Smooth muscle cell (in vitro differentiated cells): ENCODE results near the gene SYNDIG1. TPM values are rescaled to one million over a fixed set of nuclear protein-coding genes. Genes with fewer than 3 reads are reported as not detected.

Experiments used
- DNase-seq: peaks from one replicate; lab custom pipeline; 2025; ENCODE audit not compliant: unreplicated experiment; lab: John Stamatoyannopoulos, UW
- H2AFZ ChIP-seq: fragments of 200-600 bp; sonication (generic); 2 replicates; pipeline ENCODE4 v1.6.0; 2016; ENCODE audit warnings: antibody characterized with exemption, low read depth, mild to moderate bottlenecking
- H3F3A ChIP-seq: fragments of 200-600 bp; sonication (generic); 2 replicates; pipeline ENCODE4 v1.6.0; 2017; ENCODE audit warnings: antibody characterized with exemption, low read depth
- H3K27ac ChIP-seq: fragments of 200-600 bp; sonication (generic); 2 replicates; pipeline ENCODE4 v1.5.1; 2016; ENCODE audit warnings: low read depth, mild to moderate bottlenecking
- H3K27me3 ChIP-seq: fragments of 200-600 bp; sonication (generic); 2 replicates; pipeline ENCODE4 v1.6.1; 2016; ENCODE audit warnings: low read depth, mild to moderate bottlenecking
- H3K36me3 ChIP-seq: fragments of 200-600 bp; sonication (generic); 2 replicates; pipeline ENCODE4 v1.5.1; 2016; ENCODE audit warnings: low read depth
- H3K4me1 ChIP-seq: fragments of 200-600 bp; sonication (generic); 2 replicates; pipeline ENCODE4 v1.5.1; 2016; ENCODE audit warnings: low read depth
- H3K4me2 ChIP-seq: fragments of 200-600 bp; sonication (generic); 2 replicates; pipeline ENCODE4 v1.6.0; 2016; ENCODE audit warnings: mild to moderate bottlenecking
- H3K4me3 ChIP-seq: fragments of 200-600 bp; sonication (generic); 2 replicates; pipeline ENCODE4 v1.5.1; 2016; ENCODE audit warnings: mild to moderate bottlenecking
- H3K79me2 ChIP-seq: fragments of 200-600 bp; sonication (generic); 2 replicates; pipeline ENCODE4 v1.6.0; 2016; ENCODE audit warnings: low read depth, mild to moderate bottlenecking
- H3K9ac ChIP-seq: fragments of 200-600 bp; sonication (generic); 2 replicates; pipeline ENCODE4 v1.6.0; 2016; ENCODE audit warnings: low read depth
- H3K9me3 ChIP-seq: fragments of 200-600 bp; sonication (generic); replicated peaks from 2 replicates; pipeline ENCODE4 v1.5.1; 2016; ENCODE audit warnings: low read depth
- H4K20me1 ChIP-seq: fragments of 200-600 bp; sonication (generic); 2 replicates; pipeline ENCODE4 v1.6.0; 2016; ENCODE audit warnings: low read depth
- CTCF ChIP-seq: fragments of 200-600 bp; sonication (generic); IDR thresholded peaks from 2 replicates; pipeline ENCODE4 v1.5.1; 2017; ENCODE audit warnings: borderline replicate concordance, mild to moderate bottlenecking, antibody characterized with exemption; ENCODE audit not compliant: insufficient read depth, poor library complexity, severe bottlenecking
- WGBS: methylation state at CpG from one replicate; pipeline ENCODE4 v1.1.7; 2016; ENCODE audit warnings: low lambda C conversion rate; 5-methylcytosine and 5-hydroxymethylcytosine counted together
- polyA plus RNA-seq: library from polyadenylated mRNA; unstranded; fragments of >200 nt; fragmentation: Nextera tagmentation; extraction: Ambion mirVana; gene quantifications from 2 replicates; pipeline ENCODE4 v1.2.1, GENCODE V29; 2016
- total RNA-seq: library from RNA; depleted of rRNA; stranded (reverse); fragments of >200 nt; gene quantifications from 2 replicates; pipeline ENCODE4 v1.2.3, GENCODE V29; 2014

SYNDIG1 gene
- total RNA-seq = 1.6 and 1.8 TPM in 2 replicates
- polyA plus RNA-seq = 2.2 and 3.2 TPM in 2 replicates

DNA sequence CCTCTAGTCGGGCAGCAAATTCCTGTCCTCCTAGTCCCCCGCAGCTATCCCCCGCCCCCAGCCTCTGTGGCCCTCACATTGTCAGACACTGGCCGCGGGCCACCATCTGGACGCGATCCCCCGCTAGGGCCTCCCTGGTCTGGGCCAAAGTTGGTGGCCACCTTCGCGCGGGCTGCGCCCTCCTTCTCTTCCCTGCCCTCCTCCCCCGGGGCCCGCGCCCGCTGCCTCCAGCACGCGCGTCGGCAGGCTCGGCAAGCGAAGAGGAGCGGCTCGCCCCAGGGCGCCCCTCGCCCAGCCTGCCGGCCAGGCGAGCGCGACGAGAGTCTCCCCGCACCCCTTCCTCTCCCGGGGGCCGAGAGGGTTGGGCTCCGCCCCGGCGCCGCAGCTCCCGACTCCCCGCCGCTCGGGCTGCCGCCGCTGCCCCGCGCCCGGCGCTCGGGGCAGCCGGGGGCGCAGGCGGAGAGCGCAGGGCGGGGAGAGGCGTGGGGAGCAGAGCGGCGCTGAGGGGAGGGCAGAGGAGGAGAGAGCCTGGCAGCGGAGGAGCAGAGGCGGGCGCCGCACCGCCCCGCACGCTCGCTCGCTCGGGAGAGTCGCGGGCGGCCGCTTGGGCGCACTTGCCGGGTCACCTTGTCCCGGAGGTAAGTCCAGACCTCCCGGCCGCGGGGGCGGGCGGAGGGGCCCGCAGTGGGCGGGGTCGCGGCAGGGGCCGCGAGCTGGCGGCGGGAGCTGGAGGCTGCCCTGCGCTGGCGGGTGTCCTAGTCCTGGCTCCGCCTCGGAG, at the start of gene SYNDIG1:
Gene SYNDIG1 (plus strand): TSS at position 514 of the 778 bp plus-strand sequence. CDS start 73,469 bp downstream, outside the sequence.
- peak within 1 kb of the TSS; percentile 93 for H3K4me2 ChIP-seq
- H3F3A ChIP-seq = no peaks in the 10 kb centered on the region
- H3K4me3 ChIP-seq = peak within 1 kb of the TSS; percentile 60
- no peaks in the 10 kb centered on the region for H3K9me3 ChIP-seq
- no peak for TF ChIP-seq CTCF
- H2AFZ ChIP-seq = peak within 1 kb of the TSS; percentile 88
- H3K36me3 ChIP-seq = no peaks in the 10 kb centered on the region
- WGBS = 1% methylated on average over 39 of the region's 91 CpGs
- H3K27ac ChIP-seq = no peak within 1 kb of the TSS
- no peak within 1 kb of the TSS for H3K9ac ChIP-seq
- H3K79me2 ChIP-seq = no peaks in the 10 kb centered on the region
- no peaks in the 10 kb centered on the region for H4K20me1 ChIP-seq
- H3K4me1 ChIP-seq = peaks cover 12% of the 10 kb centered on the region
- no peak for DNase-seq
- H3K27me3 ChIP-seq = peaks cover 60% of the 10 kb centered on the region

GRCh38 chr20:24419786-24420185, 49.6 kb upstream of the SYNDIG1 start:
- Histone ChIP-seq H2AFZ (no peak overlapping the region), H3K79me2 (no peaks in the 10 kb centered on the region), H3K4me1 (no peaks in the 10 kb centered on the region), H3K36me3 (no peaks in the 10 kb centered on the region), H3K9ac (no peak overlapping the region), H3K27me3 (peaks cover 5% of the 10 kb centered on the region), H4K20me1 (no peaks in the 10 kb centered on the region), H3F3A (no peaks in the 10 kb centered on the region), H3K27ac (no peak overlapping the region), H3K4me2 (no peak overlapping the region), H3K9me3 (peaks cover 5% of the 10 kb centered on the region), H3K4me3 (no peak overlapping the region)
- no peak for TF ChIP-seq CTCF
- WGBS = 79% methylated on average over 6 of the region's 6 CpGs
- DNase-seq = no peak

DNA sequence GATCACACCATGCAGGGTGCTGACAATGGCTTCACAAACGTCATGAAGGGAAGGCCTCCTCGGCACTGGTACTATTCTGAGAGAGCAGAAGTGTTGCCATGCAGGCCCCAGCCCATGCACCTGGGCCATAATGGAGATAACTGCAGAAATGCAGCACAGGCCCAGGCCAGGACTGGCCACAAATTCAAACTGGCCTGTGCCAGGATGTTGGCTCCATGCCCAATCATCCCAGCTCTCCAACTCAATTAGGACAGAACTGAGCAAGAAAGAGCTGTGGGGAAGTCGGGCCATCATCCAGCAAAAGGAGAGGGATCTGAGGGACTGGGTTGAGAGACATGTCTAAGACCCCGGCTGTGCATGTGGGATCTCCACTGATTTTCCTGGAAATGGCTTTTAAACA, 48.9 kb upstream of the SYNDIG1 start:
- Histone ChIP-seq H2AFZ (no peak overlapping the region), H3K9me3 (peaks cover 5% of the 10 kb centered on the region), H3K27ac (no peak overlapping the region), H3K4me2 (no peak overlapping the region), H3K9ac (no peak overlapping the region), H3K36me3 (no peaks in the 10 kb centered on the region), H3K4me1 (no peaks in the 10 kb centered on the region), H3K4me3 (no peak overlapping the region), H3K27me3 (peaks cover 5% of the 10 kb centered on the region), H3F3A (no peaks in the 10 kb centered on the region), H3K79me2 (no peaks in the 10 kb centered on the region), H4K20me1 (no peaks in the 10 kb centered on the region)
- no peak for DNase-seq
- 84% methylated on average over 4 of the region's 4 CpGs for WGBS
- no peak for TF ChIP-seq CTCF

DNA sequence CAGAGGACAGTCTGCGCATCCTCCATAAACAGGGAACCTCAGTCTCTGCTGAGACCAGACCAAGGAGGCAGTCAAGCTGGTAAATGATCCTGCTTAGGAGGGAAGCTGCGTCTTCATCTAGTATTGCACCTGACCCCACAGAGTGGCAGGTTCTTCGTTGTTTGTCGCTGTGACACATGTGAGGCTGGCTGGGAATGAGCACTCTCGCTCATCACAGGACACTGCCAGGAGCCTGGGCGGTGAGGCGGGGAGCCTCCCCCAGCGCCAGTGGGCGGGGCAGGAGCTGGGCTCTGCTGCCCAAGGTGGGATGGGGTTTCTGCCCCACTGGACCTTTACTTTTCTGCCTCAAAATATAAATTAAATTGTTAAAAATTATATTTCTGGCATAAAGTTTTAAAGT, 48.4 kb upstream of the SYNDIG1 start:
- no peak for DNase-seq
- H3F3A ChIP-seq = no peaks in the 10 kb centered on the region
- H3K4me1 ChIP-seq = no peaks in the 10 kb centered on the region
- H3K9ac ChIP-seq = no peak overlapping the region
- TF ChIP-seq CTCF = no peak
- peaks cover 5% of the 10 kb centered on the region for H3K27me3 ChIP-seq
- no peak overlapping the region for H3K4me2 ChIP-seq
- no peak overlapping the region for H2AFZ ChIP-seq
- H3K79me2 ChIP-seq = no peaks in the 10 kb centered on the region
- no peaks in the 10 kb centered on the region for H4K20me1 ChIP-seq
- no peak overlapping the region for H3K27ac ChIP-seq
- H3K36me3 ChIP-seq = no peaks in the 10 kb centered on the region
- no peak overlapping the region for H3K4me3 ChIP-seq
- WGBS = 90% methylated on average over 9 of the region's 9 CpGs
- peaks cover 5% of the 10 kb centered on the region for H3K9me3 ChIP-seq
